Naive thymus-derived CD4-positive, alpha-beta T cell (primary cell): ENCODE data around the gene BNIPL. TPM values are rescaled to one million over a fixed set of nuclear protein-coding genes. Genes with fewer than 3 reads are reported as not detected.

Source experiments
- ATAC-seq: fragments of 150-1000 bp; cut with Tn5 transposase; 2 replicates; pipeline ENCODE4 v1.10.0; 2021; ENCODE audit warnings: mild to moderate bottlenecking, moderate library complexity
- CTCF ChIA-PET: fragments of 350-600 bp; sonication (Branson Sonifier 250); formaldehyde crosslinking; loops from one replicate; lab custom pipeline; 2021; ENCODE audit warnings: antibody characterized with exemption; lab: Charles Lee
- POLR2A ChIA-PET: fragments of 350-600 bp; sonication (Branson Sonifier 250); formaldehyde crosslinking; loops from one replicate; lab custom pipeline; 2021; ENCODE audit warnings: antibody characterized with exemption, inconsistent platforms; lab: Charles Lee
- DNase-seq, 9 donors: peaks; one replicate each; pipeline versions ENCODE4 v3.0.0 to v3.0.0-alpha.2; 2020 to 2022; ENCODE audit warnings: mixed read lengths in 1 of 9
- H3K27ac ChIP-seq: one replicate; pipeline ENCODE4 v1.7.0; 2013; ENCODE audit warnings: mild to moderate bottlenecking, low read depth, low read length, moderate library complexity
- H3K27me3 ChIP-seq, 2 donors: one replicate each; pipeline ENCODE4 v1.7.0; 2013; ENCODE audit warnings: low read length in 2 of 2, mild to moderate bottlenecking in 2 of 2, moderate library complexity in 2 of 2; ENCODE audit not compliant: control insufficient read depth in 2 of 2, insufficient read depth in 2 of 2
- H3K36me3 ChIP-seq, 3 experiments: 1 replicate in 2 of 3; 2 replicates in 1 of 3; pipeline ENCODE4 v1.7.0; 2013; ENCODE audit warnings: low read length in 3 of 3, mild to moderate bottlenecking in 3 of 3, moderate library complexity in 1 of 3; ENCODE audit not compliant: insufficient read depth in 3 of 3, control insufficient read depth in 2 of 3
- H3K4me1 ChIP-seq, 2 donors: one replicate each; pipeline ENCODE4 v1.7.0; 2013; ENCODE audit warnings: low read length in 2 of 2, mild to moderate bottlenecking in 2 of 2, moderate library complexity in 1 of 2; ENCODE audit not compliant: control insufficient read depth in 2 of 2, insufficient read depth in 2 of 2
- H3K4me3 ChIP-seq: 2 replicates; pipeline ENCODE4 v1.7.0; 2013; ENCODE audit warnings: mild to moderate bottlenecking, low read length
- H3K9me3 ChIP-seq, 3 experiments: 1 replicate in 2 of 3; 2 replicates in 1 of 3; pipeline ENCODE4 v1.7.0; 2013; ENCODE audit warnings: low read length in 3 of 3; ENCODE audit not compliant: control insufficient read depth in 2 of 3
- H3K27ac Mint-ChIP-seq, 9 donors: one replicate each; pipeline ENCODE4 v1.8.0; 2020 to 2022; ENCODE audit warnings: mixed read lengths in 9 of 9, mild to moderate bottlenecking in 8 of 9, moderate library complexity in 5 of 9, inconsistent platforms in 2 of 9
- H3K27me3 Mint-ChIP-seq, 5 donors: one replicate each; pipeline ENCODE4 v1.8.0; 2021 to 2022; ENCODE audit warnings: mixed read lengths in 5 of 5, mild to moderate bottlenecking in 1 of 5
- H3K36me3 Mint-ChIP-seq, 5 donors: one replicate each; pipeline ENCODE4 v1.8.0; 2020 to 2022; ENCODE audit warnings: mixed read lengths in 5 of 5, mild to moderate bottlenecking in 3 of 5, inconsistent platforms in 1 of 5
- H3K4me1 Mint-ChIP-seq, 7 donors: one replicate each; pipeline ENCODE4 v1.8.0; 2020 to 2022; ENCODE audit warnings: mixed read lengths in 7 of 7, mild to moderate bottlenecking in 3 of 7, inconsistent platforms in 1 of 7
- H3K4me3 Mint-ChIP-seq, 10 donors: one replicate each; pipeline ENCODE4 v1.8.0; 2020 to 2022; ENCODE audit warnings: mild to moderate bottlenecking in 10 of 10, mixed read lengths in 10 of 10, moderate library complexity in 6 of 10, inconsistent platforms in 2 of 10
- H3K9me3 Mint-ChIP-seq, 11 donors: one replicate each; pipeline ENCODE4 v1.8.0; 2020 to 2022; ENCODE audit warnings: mixed read lengths in 11 of 11, mild to moderate bottlenecking in 4 of 11, inconsistent platforms in 1 of 11, moderate library complexity in 1 of 11
- intact Hi-C, 2 donors: fragments of 100-400 bp; cut with micrococcal nuclease; formaldehyde crosslinking; loops; one replicate each; pipeline ENCODE4 v1.15.1; 2023
- polyA plus RNA-seq, 2 donors: library from polyadenylated mRNA; unstranded; fragments of 300-500 nt; fragmentation: Illumina TruSeq; gene quantifications; one replicate each; pipeline ENCODE4 v1.2.3, GENCODE V29; 2021
- total RNA-seq, 6 experiments: library from RNA in 5 of 6; stranded (reverse) in 5 of 6; gene quantifications; 1 replicate in 5 of 6; 2 replicates in 1 of 6; pipeline ENCODE4 v1.2.3 and lab custom pipeline; 2021 to 2026

BNIPL gene
- total and polyA plus RNA-seq, 7 experiments from 2014 or later = 0.08 to 9.4 (median 1.0) TPM

DNA sequence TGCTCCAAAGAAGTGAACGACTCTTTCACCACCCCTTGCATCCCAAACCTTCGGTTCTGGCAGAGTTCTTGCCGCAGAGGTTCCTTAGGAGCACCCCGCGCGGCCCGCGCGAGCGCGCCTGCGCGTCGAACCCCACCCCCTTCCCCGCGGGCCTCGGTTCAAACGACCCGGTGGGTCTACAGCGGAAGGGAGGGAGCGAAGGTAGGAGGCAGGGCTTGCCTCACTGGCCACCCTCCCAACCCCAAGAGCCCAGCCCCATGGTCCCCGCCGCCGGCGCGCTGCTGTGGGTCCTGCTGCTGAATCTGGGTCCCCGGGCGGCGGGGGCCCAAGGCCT is 11.2 kb downstream of the BNIPL start, which contains the start of gene C1orf56:
TSS of gene C1orf56 (plus strand) at position 161 of the 334 bp plus-strand sequence. CDS start at position 258, 97 bp downstream.
- Mint-ChIP-seq H3K36me3 (peaks cover 0 to 19% (median 16%) of the 10 kb centered on the region in 5 donors), H3K9me3 (no peaks in the 10 kb centered on the region), H3K4me3 (peak within 1 kb of the TSS; percentile 85 to 91 (median 90)), H3K27me3 (no peaks in the 10 kb centered on the region), H3K27ac (peak within 1 kb of the TSS; percentile 84 to 98 (median 93)), H3K4me1 (peaks cover 35 to 89% (median 71%) of the 10 kb centered on the region in 7 donors)
- peak within 1 kb of the TSS; percentile 81 for H3K27ac ChIP-seq
- H3K27me3 ChIP-seq = no peaks in the 10 kb centered on the region
- H3K4me1 ChIP-seq = peaks cover 15 to 33% of the 10 kb centered on the region in 2 donors
- H3K36me3 ChIP-seq = peaks cover 0 to 11% (median under 1%) of the 10 kb centered on the region in 3 experiments
- ChIA-PET CTCF (interaction anchor here (1.1 to 3.6 kb wide), 4 partner anchors 11 to 109 kb away, joined by 4 to 38 read pairs (median 8); partner anchors contain the start of genes CDC42SE1, MLLT11 and TNFAIP8L2), POLR2A (interaction anchor here (0.7 to 12.0 kb wide), 16 partner anchors 9 to 121 kb away, joined by 3 to 253 read pairs (median 5); partner anchors contain the start of genes BNIPL, CDC42SE1, GABPB2 and MINDY1)
- H3K4me3 ChIP-seq = peak within 1 kb of the TSS; percentile 73
- ATAC-seq = peak; percentile 62
- H3K9me3 ChIP-seq = no peaks in the 10 kb centered on the region
- intact Hi-C loops = loop anchor here (2.0 kb wide), 1 partner anchor 13 kb away; the partner anchor contains the start of gene MLLT11 (in 2 of the 2)
- DNase-seq = peak in 8 of 9 donors; percentile 38 to 59 (median 52)

DNA sequence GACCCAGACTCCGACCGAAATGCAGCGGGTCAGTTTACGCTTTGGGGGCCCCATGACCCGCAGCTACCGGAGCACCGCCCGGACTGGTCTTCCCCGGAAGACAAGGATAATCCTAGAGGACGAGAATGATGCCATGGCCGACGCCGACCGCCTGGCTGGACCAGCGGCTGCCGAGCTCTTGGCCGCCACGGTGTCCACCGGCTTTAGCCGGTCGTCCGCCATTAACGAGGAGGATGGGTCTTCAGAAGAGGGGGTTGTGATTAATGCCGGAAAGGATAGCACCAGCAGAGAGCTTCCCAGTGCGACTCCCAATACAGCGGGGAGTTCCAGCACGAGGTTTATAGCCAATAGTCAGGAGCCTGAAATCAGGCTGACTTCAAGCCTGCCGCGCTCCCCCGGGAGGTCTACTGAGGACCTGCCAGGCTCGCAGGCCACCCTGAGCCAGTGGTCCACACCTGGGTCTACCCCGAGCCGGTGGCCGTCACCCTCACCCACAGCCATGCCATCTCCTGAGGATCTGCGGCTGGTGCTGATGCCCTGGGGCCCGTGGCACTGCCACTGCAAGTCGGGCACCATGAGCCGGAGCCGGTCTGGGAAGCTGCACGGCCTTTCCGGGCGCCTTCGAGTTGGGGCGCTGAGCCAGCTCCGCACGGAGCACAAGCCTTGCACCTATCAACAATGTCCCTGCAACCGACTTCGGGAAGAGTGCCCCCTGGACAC is 11.7 kb downstream of the BNIPL start:
- no peaks in the 10 kb centered on the region for H3K27me3 ChIP-seq
- H3K36me3 Mint-ChIP-seq = peaks cover 0 to 21% (median 15%) of the 10 kb centered on the region in 5 donors
- ChIA-PET POLR2A (interaction anchor here (1.0 to 12.0 kb wide), 14 partner anchors 9 to 109 kb away, joined by 3 to 253 read pairs (median 6); partner anchors contain the start of genes BNIPL, CDC42SE1, GABPB2 and MINDY1), CTCF (interaction anchor here (0.7 to 3.6 kb wide), 5 partner anchors 11 to 108 kb away, joined by 3 to 38 read pairs (median 5); partner anchors contain the start of genes CDC42SE1, MLLT11 and TNFAIP8L2)
- peak overlapping the region; percentile 66 to 96 (median 93) for H3K27ac Mint-ChIP-seq
- H3K36me3 ChIP-seq = peaks cover 3 to 17% (median 6%) of the 10 kb centered on the region in 3 experiments
- H3K4me1 ChIP-seq = peaks cover 15 to 37% of the 10 kb centered on the region in 2 donors
- DNase-seq (peak; percentile 43 to 64 (median 55)), ATAC-seq (peak; percentile 86)
- peak overlapping the region; percentile 85 to 91 (median 90) for H3K4me3 Mint-ChIP-seq
- no peaks in the 10 kb centered on the region for H3K9me3 Mint-ChIP-seq
- H3K27ac ChIP-seq = peak overlapping the region; percentile 81
- H3K27me3 Mint-ChIP-seq = no peaks in the 10 kb centered on the region
- H3K4me1 Mint-ChIP-seq = peaks cover 37 to 89% (median 71%) of the 10 kb centered on the region in 7 donors
- peak overlapping the region; percentile 73 for H3K4me3 ChIP-seq
- H3K9me3 ChIP-seq = no peaks in the 10 kb centered on the region
- intact Hi-C loops = loop anchor here (1.0 to 2.0 kb wide), 6 partner anchors 8 to 40 kb away; partner anchors contain the start of genes GABPB2 (in 2 of the 2), MLLT11 (in 2 of the 2) and PRUNE1 (in 1 of the 2)

DNA sequence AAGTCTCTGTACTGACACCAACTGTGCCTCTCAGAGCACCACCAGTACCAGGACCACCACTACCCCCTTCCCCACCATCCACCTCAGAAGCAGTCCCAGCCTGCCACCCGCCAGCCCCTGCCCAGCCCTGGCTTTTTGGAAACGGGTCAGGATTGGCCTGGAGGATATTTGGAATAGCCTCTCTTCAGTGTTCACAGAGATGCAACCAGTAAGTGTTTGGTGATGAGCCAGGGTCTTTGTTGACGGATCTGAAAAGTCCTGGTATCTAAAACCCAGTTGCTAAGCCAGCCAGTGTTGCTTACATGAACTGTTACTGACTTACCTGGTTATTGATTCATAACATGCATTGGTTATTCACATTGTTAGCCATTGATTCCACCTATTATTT is 12.3 kb downstream of the BNIPL start:
- Histone ChIP-seq H3K9me3 (no peaks in the 10 kb centered on the region), H3K36me3 (peaks cover 5 to 22% (median 10%) of the 10 kb centered on the region in 3 experiments), H3K27ac (peak overlapping the region; percentile 81), H3K4me1 (peaks cover 15 to 35% of the 10 kb centered on the region in 2 donors), H3K4me3 (peak overlapping the region; percentile 73), H3K27me3 (no peaks in the 10 kb centered on the region)
- DNase-seq = no peak
- Mint-ChIP-seq H3K4me1 (peaks cover 35 to 89% (median 71%) of the 10 kb centered on the region in 7 donors), H3K27ac (peak overlapping the region; percentile 66 to 96 (median 93)), H3K4me3 (peak overlapping the region; percentile 85 to 91 (median 90)), H3K27me3 (no peaks in the 10 kb centered on the region), H3K36me3 (peaks cover 0 to 25% (median 15%) of the 10 kb centered on the region in 5 donors), H3K9me3 (no peaks in the 10 kb centered on the region)
- POLR2A ChIA-PET = interaction anchor here (1.1 to 12.0 kb wide), 6 partner anchors 9 to 108 kb away, joined by 6 to 253 read pairs (median 9); partner anchors contain the start of genes CDC42SE1, GABPB2, MLLT11 and TNFAIP8L2
- intact Hi-C loops = loop anchor here (1.0 to 2.0 kb wide), 5 partner anchors 8 to 40 kb away; partner anchors contain the start of genes GABPB2 (in 2 of the 2) and PRUNE1 (in 1 of the 2)
- CTCF ChIA-PET = interaction anchor here (0.7 to 3.6 kb wide), 3 partner anchors 10 to 43 kb away, joined by 3 to 38 read pairs (median 12); partner anchors contain the start of genes CDC42SE1 and MLLT11
- ATAC-seq = peak; percentile 3

DNA sequence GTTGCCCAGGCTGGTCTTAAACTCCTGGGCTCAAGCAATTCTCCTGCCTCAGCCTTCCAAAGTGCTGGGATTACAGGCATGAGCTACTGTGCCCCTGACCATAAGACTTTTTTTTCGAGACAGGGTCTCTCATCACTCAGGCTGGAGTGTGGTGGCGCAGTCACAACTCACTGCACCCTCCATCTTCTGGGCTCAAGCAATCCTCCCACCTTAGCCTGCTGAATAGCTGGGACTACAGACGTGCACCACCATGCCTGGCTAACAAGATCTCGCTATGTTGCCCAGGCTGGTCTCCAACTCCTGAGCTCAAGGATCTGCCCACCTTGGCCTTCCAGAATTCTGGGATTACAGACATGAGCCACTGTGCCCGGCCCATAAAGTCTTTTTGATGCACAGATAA is 13.1 kb downstream of the BNIPL start:
- H3K36me3 Mint-ChIP-seq = peaks cover 0 to 31% (median 17%) of the 10 kb centered on the region in 5 donors
- CTCF ChIA-PET = interaction anchor here (1.2 to 3.1 kb wide), 3 partner anchors 10 to 24 kb away, joined by 4 to 13 read pairs (median 6); partner anchors contain the start of genes CDC42SE1, GABPB2 and MLLT11
- H3K4me3 Mint-ChIP-seq = peak overlapping the region in 8 of 10 donors; percentile 23 to 91 (median 90)
- Histone ChIP-seq H3K4me3 (no peak overlapping the region), H3K9me3 (no peaks in the 10 kb centered on the region), H3K27me3 (no peaks in the 10 kb centered on the region), H3K27ac (peak overlapping the region; percentile 38), H3K36me3 (peaks cover 10 to 30% (median 19%) of the 10 kb centered on the region in 3 experiments), H3K4me1 (peaks cover 21 to 42% of the 10 kb centered on the region in 2 donors)
- peak overlapping the region; percentile 52 to 96 (median 91) for H3K27ac Mint-ChIP-seq
- peaks cover 35 to 92% (median 71%) of the 10 kb centered on the region in 7 donors for H3K4me1 Mint-ChIP-seq
- no peak for DNase-seq
- intact Hi-C loops = loop anchor here in 1 of 2 donors (2.0 kb wide), 1 partner anchor 21 kb away; the partner anchor contains the start of gene GABPB2
- H3K9me3 Mint-ChIP-seq = no peaks in the 10 kb centered on the region
- H3K27me3 Mint-ChIP-seq = no peaks in the 10 kb centered on the region
- POLR2A ChIA-PET = interaction anchor here (0.9 to 12.0 kb wide), 16 partner anchors 8 to 149 kb away, joined by 3 to 253 read pairs (median 4); partner anchors contain the start of genes CDC42SE1, GABPB2, MLLT11 and TNFAIP8L2
- ATAC-seq = no peak

DNA sequence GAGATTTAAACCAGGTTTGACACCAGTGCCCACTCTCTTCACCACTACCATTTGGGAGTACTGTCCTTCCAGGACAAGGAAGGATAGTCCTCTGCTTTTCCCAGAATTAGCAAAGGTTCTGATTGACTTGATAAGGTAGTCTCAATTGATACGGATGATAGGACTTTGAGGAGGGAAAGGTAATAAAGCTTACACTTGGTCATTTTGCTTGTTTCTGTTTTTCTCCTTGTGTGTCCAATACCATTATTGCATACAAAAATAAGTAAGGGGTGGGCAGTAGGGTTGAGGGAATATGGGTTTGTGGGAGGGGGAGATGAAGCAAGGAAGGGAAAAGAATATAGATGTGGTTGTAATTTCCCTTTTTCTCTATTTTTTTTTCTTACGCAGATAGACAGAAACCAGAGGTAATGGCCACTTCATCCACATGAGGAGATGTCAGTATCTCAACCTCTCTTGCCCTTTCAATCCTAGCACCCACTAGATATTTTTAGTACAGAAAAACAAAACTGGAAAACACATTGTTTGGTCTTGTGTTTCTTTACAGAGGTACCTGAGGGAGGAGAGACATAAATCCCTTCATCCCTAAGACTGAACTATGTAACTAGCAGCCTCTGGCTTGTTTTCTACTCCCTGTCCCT is 13.8 kb downstream of the BNIPL start:
- Histone ChIP-seq H3K4me1 (peaks cover 28 to 49% of the 10 kb centered on the region in 2 donors), H3K27ac (peak overlapping the region; percentile 38), H3K27me3 (no peaks in the 10 kb centered on the region), H3K4me3 (no peak overlapping the region), H3K36me3 (peaks cover 17 to 38% (median 26%) of the 10 kb centered on the region in 3 experiments), H3K9me3 (no peaks in the 10 kb centered on the region)
- intact Hi-C loops = loop anchor here in 1 of 2 donors (10.0 kb wide), 1 partner anchor 205 kb away; the partner anchor contains the start of gene PSMD4
- Mint-ChIP-seq H3K4me3 (peak overlapping the region in 6 of 10 donors; percentile 3 to 91 (median 22)), H3K9me3 (no peaks in the 10 kb centered on the region), H3K27me3 (no peaks in the 10 kb centered on the region), H3K4me1 (peaks cover 39 to 96% (median 74%) of the 10 kb centered on the region in 7 donors), H3K27ac (peak overlapping the region; percentile 66 to 96 (median 91)), H3K36me3 (peaks cover 4 to 37% (median 22%) of the 10 kb centered on the region in 5 donors)
- DNase-seq (no peak), ATAC-seq (no peak)
- ChIA-PET CTCF (interaction anchor here (0.6 to 3.1 kb wide), 5 partner anchors 9 to 70 kb away, joined by 3 to 13 read pairs (median 4); partner anchors contain the start of genes CDC42SE1, GABPB2 and MLLT11), POLR2A (interaction anchor here (0.6 to 12.0 kb wide), 17 partner anchors 7 to 855 kb away, joined by 3 to 253 read pairs (median 4); partner anchors contain the start of genes CDC42SE1, GABPB2, MLLT11 and TNFAIP8L2)
